NCI-H1436 (cell line): ENCODE results near the gene CDC20.
A peak's percentile ranks its signal among the peaks of the same experiment; 100 is the strongest.

Experiments used
- DNase-seq: peaks from one replicate; lab custom pipeline; 2025; lab: John Stamatoyannopoulos, UW

Gene CDC20

DNA sequence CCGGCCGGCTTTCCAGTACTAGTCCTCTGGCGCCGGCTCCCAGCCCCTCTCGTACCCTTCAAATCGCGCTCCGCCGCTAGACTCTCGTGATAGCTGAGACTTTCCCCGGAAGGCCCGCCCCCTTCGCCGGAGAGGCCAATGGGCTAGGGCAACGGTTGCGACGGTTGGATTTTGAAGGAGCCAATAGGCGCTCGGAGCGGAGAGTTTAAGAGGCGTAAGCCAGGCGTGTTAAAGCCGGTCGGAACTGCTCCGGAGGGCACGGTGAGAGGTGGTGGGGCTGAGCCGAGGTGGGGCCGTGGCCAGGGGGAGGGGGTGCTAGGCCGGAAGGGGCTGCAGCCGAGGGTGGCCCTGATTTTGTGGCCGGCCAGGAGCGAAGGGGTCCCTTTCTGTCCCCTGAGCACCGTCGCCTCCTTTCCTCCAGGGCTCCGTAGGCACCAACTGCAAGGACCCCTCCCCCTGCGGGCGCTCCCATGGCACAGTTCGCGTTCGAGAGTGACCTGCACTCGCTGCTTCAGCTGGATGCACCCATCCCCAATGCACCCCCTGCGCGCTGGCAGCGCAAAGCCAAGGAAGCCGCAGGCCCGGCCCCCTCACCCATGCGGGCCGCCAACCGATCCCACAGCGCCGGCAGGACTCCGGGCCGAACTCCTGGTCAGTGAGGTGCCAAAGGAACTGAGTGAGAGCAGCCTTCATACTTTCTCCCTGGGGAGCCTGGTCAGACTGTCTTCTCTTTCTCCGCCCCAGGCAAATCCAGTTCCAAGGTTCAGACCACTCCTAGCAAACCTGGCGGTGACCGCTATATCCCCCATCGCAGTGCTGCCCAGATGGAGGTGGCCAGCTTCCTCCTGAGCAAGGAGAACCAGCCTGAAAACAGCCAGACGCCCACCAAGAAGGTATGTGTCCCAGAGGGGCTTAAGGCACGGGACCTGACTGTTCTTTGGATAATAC, at the start of gene CDC20:
CDC20 (plus strand) TSS at position 236 of the 948 bp plus-strand sequence; CDS start at position 471, 235 bp downstream.
- peak; percentile 98 for DNase-seq

- no peak for DNase-seq
These were observed 49.3 kb upstream of the CDC20 start for GRCh38 chr1:43309405-43310025.

GRCh38 chr1:43311521-43311920, 47.3 kb upstream of the CDC20 start:
- no peak for DNase-seq

DNA sequence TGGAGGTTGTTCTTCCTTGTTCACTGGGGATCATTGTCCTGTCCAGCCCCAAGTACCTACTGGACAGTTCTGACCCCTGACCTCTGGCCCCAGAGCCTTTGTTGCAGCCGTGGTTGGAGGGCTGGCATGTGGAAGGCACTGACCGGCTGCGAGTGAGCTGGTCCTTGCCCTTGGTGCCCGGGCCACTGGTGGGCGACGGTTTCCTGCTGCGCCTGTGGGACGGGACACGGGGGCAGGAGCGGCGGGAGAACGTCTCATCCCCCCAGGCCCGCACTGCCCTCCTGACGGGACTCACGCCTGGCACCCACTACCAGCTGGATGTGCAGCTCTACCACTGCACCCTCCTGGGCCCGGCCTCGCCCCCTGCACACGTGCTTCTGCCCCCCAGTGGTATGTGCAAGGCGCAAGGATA, 46.6 kb upstream of the CDC20 start:
- no peak for DNase-seq

GRCh38 chr1:43312663-43313515, 45.9 kb upstream of the CDC20 start:
- DNase-seq, result no peak

DNA sequence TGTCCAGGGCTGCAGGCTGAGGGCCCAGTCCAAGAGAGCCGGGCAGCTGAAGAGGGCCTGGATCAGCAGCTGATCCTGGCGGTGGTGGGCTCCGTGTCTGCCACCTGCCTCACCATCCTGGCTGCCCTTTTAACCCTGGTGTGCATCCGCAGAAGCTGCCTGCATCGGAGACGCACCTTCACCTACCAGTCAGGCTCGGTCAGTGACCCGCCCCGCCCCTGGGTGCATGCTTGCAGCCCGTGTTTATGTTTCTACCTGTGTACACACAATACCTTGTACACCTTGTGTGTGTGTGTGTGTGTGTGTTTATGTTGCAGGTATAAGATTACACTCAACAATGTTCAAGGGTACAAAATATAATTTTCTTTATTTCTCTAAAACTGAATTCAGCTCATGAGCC, 45.0 kb upstream of the CDC20 start:
- DNase-seq, result no peak

DNA sequence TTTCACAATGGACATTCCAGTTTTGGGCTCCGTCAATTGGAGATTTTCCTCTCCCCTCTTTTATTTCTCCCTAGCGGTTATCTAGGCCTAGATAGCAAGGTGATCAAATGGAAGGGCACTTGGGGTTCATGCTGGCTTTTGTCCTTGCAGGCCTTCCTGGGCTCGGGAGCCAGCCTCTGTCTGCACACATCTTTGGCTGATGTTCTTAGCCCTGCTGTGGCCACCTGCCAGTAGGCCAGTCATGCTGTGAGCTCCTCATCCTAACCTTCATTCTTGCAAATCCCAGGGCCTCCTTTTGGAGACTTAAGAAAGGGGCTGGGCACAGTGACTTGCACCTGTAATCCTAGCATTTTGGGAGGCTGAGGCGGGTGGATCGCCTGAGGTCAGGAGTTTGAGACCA, 44.5 kb upstream of the CDC20 start:
- DNase-seq, result no peak

- no peak for DNase-seq
These were observed 43.3 kb upstream of the CDC20 start for GRCh38 chr1:43315481-43315880.

DNA sequence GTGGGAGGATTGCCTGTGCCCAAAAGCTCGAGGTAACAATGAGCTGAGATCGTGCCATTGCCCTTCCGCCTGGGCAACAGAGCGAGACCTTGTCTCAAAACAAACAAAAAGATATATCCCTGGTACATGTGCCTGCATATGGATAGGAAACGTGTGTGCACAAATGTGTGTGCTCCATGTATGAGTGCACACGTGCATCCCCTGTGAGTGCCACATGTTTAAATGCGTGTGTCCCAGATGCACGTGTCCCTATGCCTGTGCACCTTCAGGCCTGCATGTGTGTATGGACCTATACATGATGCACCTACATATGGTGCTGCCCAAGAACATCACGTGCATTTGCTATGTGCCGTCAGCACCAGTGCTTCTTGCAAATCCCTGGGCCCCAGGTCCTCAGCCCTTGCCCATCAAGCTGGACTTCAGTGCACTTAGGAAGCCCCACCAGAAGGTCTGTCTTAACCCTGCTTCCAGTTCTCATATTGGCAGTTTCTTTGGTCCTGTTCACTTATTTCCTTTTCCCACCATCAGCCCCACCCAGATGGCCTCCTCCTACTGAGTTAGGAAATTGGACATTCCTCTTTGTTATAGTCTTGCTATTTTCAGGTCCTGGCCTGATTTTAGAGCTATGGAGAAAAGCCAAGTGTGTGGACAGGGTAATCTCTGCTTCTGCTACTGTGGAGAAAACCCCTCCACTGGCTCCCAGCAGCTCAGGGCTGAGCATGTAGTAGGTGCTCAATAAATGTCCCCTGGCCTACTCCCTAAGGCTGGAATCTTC, 42.6 kb upstream of the CDC20 start:
- no peak for DNase-seq

DNA sequence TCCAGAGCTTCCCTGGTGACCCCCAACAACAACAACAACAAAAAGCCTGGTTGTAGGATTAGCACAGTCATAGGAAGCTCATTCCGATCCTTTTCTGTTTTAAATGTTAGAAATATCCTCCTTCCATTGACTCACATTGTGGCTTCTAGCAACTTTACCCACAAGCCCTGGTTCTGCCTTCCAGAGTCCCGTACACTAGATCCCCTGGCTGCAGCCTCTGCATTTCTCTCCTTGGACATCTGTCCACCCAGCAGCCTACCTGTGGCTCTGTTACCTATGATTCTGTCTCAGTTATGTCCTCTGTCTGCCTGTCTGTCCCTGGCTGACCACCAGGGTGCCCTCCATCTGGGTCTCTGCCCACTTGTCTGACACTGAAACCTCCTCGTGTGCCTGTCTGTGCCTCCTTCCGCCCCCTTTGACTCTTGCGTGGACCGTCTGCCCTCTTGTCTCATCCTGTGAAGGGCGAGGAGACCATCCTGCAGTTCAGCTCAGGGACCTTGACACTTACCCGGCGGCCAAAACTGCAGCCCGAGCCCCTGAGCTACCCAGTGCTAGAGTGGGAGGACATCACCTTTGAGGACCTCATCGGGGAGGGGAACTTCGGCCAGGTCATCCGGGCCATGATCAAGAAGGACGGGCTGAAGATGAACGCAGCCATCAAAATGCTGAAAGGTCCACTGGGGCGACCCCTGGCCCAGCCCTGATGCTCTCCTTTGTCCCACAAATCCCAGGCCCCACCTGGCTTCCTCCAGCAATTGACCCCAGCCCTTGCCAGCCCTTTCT, 41.9 kb upstream of the CDC20 start:
- DNase-seq, result no peak

GRCh38 chr1:43317817-43318471, 40.8 kb upstream of the CDC20 start:
- no peak for DNase-seq

GRCh38 chr1:43318831-43319230, 40.0 kb upstream of the CDC20 start:
- DNase-seq, result no peak

DNA sequence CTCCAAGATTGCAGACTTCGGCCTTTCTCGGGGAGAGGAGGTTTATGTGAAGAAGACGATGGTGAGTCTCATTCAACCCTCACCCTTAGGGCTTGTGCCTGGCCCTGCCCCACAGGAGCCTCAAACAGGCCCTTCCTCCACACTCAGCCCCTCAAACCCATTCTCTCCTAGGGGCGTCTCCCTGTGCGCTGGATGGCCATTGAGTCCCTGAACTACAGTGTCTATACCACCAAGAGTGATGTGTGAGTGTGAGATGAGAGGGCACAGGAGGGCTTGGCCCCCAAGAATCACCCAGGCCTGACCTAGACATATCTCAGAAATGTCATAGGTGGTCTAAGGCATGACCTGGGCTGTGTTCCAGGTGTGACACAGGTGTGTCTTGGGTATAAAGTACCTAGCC, 39.5 kb upstream of the CDC20 start:
- no peak for DNase-seq

DNA sequence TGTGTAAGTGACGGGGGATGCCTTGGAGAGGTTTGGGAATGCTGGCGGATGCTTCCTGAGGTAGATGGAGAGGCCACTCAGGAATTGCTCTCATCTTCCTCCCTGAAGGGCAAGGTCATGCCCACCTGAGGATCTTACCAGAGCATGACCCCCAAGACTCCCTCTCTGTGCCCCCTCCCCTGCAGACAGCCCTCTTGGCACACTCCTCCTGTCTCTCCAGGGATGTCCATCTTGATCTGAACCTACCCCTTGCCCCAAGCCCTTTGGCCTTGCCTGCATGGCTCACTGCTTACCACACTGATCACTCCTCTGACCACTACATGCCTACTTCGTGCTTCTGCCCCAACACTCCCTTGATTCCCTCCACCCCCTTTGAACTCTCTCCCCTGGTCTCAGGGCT, 39.0 kb upstream of the CDC20 start:
- no peak for DNase-seq

- no peak for DNase-seq
These were observed 37.4 kb upstream of the CDC20 start for GRCh38 chr1:43321331-43321891.

- DNase-seq, result no peak
These were observed 36.3 kb upstream of the CDC20 start for GRCh38 chr1:43322506-43322905.

DNA sequence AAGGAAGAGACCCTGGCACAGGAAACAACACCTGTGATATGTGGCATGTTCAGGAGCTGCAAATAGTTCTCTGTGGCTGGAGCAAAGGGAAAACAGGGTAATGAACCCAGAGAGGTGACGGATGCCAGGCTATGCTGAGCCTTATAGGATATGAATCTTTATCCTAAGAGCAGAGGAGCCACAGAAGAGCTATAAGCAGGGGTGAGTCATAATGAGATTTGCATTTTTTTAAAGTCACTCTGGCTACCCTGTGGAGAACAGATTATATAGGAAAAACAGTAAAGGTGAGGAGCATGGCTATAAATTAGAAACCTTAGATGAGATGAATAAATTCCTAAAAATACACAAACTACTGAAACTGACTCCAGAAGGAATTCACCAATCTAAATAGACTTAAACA, 34.0 kb upstream of the CDC20 start:
- DNase-seq, result no peak

DNA sequence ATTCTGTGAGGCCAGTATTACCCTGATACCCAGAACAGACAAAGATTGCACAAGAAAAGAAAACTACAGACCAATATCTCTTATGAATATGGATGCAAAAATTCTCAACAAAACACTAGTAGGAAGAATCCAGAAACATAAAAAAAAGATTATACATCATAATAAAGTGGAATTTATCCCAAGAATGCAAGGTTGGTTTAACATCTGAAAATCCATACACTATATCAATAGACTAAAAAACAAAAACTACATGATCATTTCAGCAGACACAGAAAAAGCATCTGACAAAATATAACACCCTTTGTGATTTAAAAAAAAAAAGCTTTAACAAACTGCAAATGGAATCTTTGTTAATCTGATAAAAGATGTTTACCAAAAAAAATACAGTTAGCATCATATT, 33.4 kb upstream of the CDC20 start:
- no peak for DNase-seq

DNA sequence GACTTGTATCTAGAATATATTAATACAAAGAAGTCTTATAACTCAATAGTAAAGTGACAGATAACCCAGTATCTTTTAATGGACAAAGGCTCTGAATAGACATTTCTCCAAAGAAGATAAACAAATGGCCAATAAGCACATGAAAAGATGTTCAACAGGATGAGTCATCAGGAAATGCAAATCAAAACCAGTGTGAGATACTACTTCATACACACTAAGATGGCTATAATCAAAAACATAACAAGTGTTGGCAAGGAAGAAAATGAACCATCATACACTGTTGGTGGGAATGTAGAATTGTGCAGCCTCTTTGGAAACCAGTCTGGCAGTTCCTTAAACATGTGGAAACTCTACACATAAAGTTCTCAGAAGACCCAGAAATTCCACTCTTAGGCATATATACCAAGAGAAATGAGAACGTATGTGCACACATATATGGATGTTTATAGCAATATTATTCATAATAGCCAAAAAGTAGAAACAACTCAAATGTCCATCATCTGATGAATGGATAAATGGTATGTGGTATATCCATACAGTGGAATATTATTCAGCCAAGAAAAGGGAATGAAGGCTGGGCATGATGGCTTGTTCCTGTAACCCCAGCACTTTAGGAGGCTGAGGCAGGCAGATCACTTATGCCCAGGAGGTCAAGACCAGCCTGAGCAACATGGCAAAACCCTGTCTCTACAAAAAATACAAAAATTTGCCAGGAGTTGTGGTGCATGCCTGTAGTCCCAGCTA, 31.1 kb upstream of the CDC20 start:
- DNase-seq, result no peak
